HG02938 (cell line): ENCODE results near the gene EVL.

Experiments used
- ATAC-seq: cut with Tn5 transposase; IDR thresholded peaks from one replicate; pipeline ENCODE4 v1.9.1; 2021; ENCODE audit warnings: mild to moderate bottlenecking, moderate library complexity; ENCODE audit not compliant: unreplicated experiment

EVL gene

GRCh38 chr14:100064335-100065092 lies 708 bp upstream of the EVL start:
- peak; percentile 3 for ATAC-seq

- ATAC-seq: peak; percentile 33
These were observed 836 bp downstream of the EVL start for GRCh38 chr14:100065942-100066574.

- ATAC-seq: no peak
These were observed 1.7 kb downstream of the EVL start for GRCh38 chr14:100066962-100067361.

GRCh38 chr14:100067481-100067880 lies 2.3 kb downstream of the EVL start:
- ATAC-seq: no peak

GRCh38 chr14:100067971-100068959 lies 3.0 kb downstream of the EVL start:
- peak; percentile 30 for ATAC-seq

GRCh38 chr14:100069161-100069800 lies 4.1 kb downstream of the EVL start:
- no peak for ATAC-seq

GRCh38 chr14:100070310-100070709 lies 5.1 kb downstream of the EVL start:
- no peak for ATAC-seq

GRCh38 chr14:100071545-100071944 lies 6.3 kb downstream of the EVL start:
- ATAC-seq: no peak

- no peak for ATAC-seq
These were observed 7.6 kb downstream of the EVL start for GRCh38 chr14:100072783-100073346.

- no peak for ATAC-seq
These were observed 8.6 kb downstream of the EVL start for GRCh38 chr14:100073576-100074430.

GRCh38 chr14:100074431-100075100 lies 9.3 kb downstream of the EVL start:
- ATAC-seq: no peak

GRCh38 chr14:100075681-100076080 lies 10.5 kb downstream of the EVL start:
- no peak for ATAC-seq

GRCh38 chr14:100076133-100076532 lies 10.9 kb downstream of the EVL start:
- ATAC-seq: no peak

GRCh38 chr14:100076606-100077005 lies 11.4 kb downstream of the EVL start:
- no peak for ATAC-seq

GRCh38 chr14:100077441-100077840 lies 12.2 kb downstream of the EVL start:
- no peak for ATAC-seq

GRCh38 chr14:100078216-100078803 lies 13.1 kb downstream of the EVL start:
- ATAC-seq: no peak

- ATAC-seq: peak; percentile 66
These were observed 13.9 kb downstream of the EVL start for GRCh38 chr14:100078997-100079725.

- no peak for ATAC-seq
These were observed 14.4 kb downstream of the EVL start for GRCh38 chr14:100079726-100080005.
